UCSD-AML1 (cell line): ENCODE data around the gene HMCN2.

Experiments used
- DNase-seq: peaks from one replicate; lab custom pipeline; 2025; ENCODE audit not compliant: unreplicated experiment; lab: John Stamatoyannopoulos, UW

HMCN2 gene

GRCh38 chr9:130288926-130289690 lies 23.5 kb downstream of the HMCN2 start:
- DNase-seq: no peak

GRCh38 chr9:130289711-130290241 lies 24.2 kb downstream of the HMCN2 start:
- no peak for DNase-seq

- DNase-seq: no peak
These were observed 25.0 kb downstream of the HMCN2 start for GRCh38 chr9:130290291-130291181.

GRCh38 chr9:130291474-130291873 lies 25.9 kb downstream of the HMCN2 start:
- DNase-seq: no peak

- DNase-seq: no peak
These were observed 26.5 kb downstream of the HMCN2 start for GRCh38 chr9:130292106-130292505.

GRCh38 chr9:130294664-130295063 lies 29.1 kb downstream of the HMCN2 start:
- DNase-seq: no peak

- no peak for DNase-seq
These were observed 29.9 kb downstream of the HMCN2 start for GRCh38 chr9:130295431-130295830.

- no peak for DNase-seq
These were observed 30.6 kb downstream of the HMCN2 start for GRCh38 chr9:130295945-130296782.

GRCh38 chr9:130296783-130297055 lies 31.2 kb downstream of the HMCN2 start:
- DNase-seq: no peak

GRCh38 chr9:130297371-130297770 lies 31.8 kb downstream of the HMCN2 start:
- no peak for DNase-seq

GRCh38 chr9:130298662-130299279 lies 33.2 kb downstream of the HMCN2 start:
- no peak for DNase-seq

GRCh38 chr9:130299785-130300615 lies 34.4 kb downstream of the HMCN2 start:
- no peak for DNase-seq

GRCh38 chr9:130300739-130301138 lies 35.2 kb downstream of the HMCN2 start:
- DNase-seq: no peak

- DNase-seq: no peak
These were observed 36.1 kb downstream of the HMCN2 start for GRCh38 chr9:130301483-130302286.

GRCh38 chr9:130302785-130303612 lies 37.4 kb downstream of the HMCN2 start:
- no peak for DNase-seq

GRCh38 chr9:130303613-130304055 lies 38.1 kb downstream of the HMCN2 start:
- no peak for DNase-seq

GRCh38 chr9:130304116-130304515 lies 38.6 kb downstream of the HMCN2 start:
- DNase-seq: no peak

- no peak for DNase-seq
These were observed 39.1 kb downstream of the HMCN2 start for GRCh38 chr9:130304643-130305042.
